GM21529 (cell line): ENCODE results near the gene CAPN7.
A peak's percentile ranks its signal among the peaks of the same experiment; 100 is the strongest.

Source experiments
- ATAC-seq: cut with Tn5 transposase; IDR thresholded peaks from one replicate; pipeline ENCODE4 v1.9.1; 2021; ENCODE audit not compliant: unreplicated experiment

Gene CAPN7

GRCh38 chr3:15272426-15273196, 66.6 kb downstream of the CAPN7 start:
- no peak for ATAC-seq

GRCh38 chr3:15273227-15273626, 67.2 kb downstream of the CAPN7 start:
- no peak for ATAC-seq

GRCh38 chr3:15276028-15276724, 70.1 kb downstream of the CAPN7 start:
- ATAC-seq, result no peak

GRCh38 chr3:15277861-15278500, 71.9 kb downstream of the CAPN7 start:
- ATAC-seq, result no peak

- ATAC-seq, result no peak
Measured at GRCh38 chr3:15279205-15279604, 73.2 kb downstream of the CAPN7 start.

GRCh38 chr3:15279671-15280402, 73.8 kb downstream of the CAPN7 start:
- no peak for ATAC-seq

GRCh38 chr3:15280853-15281532, 74.9 kb downstream of the CAPN7 start:
- ATAC-seq, result no peak

- ATAC-seq, result no peak
Measured at GRCh38 chr3:15281817-15282216, 75.8 kb downstream of the CAPN7 start.

- ATAC-seq, result no peak
Measured at GRCh38 chr3:15283702-15284101, 77.7 kb downstream of the CAPN7 start.

GRCh38 chr3:15284121-15284889, 78.3 kb downstream of the CAPN7 start:
- no peak for ATAC-seq

- ATAC-seq, result no peak
Measured at GRCh38 chr3:15286022-15286421, 80.0 kb downstream of the CAPN7 start.

- no peak for ATAC-seq
Measured at GRCh38 chr3:15287565-15288330, 81.7 kb downstream of the CAPN7 start.

- no peak for ATAC-seq
Measured at GRCh38 chr3:15288331-15289035, 82.4 kb downstream of the CAPN7 start.

- ATAC-seq, result no peak
Measured at GRCh38 chr3:15289661-15290060, 83.6 kb downstream of the CAPN7 start.

- no peak for ATAC-seq
Measured at GRCh38 chr3:15290736-15291135, 84.7 kb downstream of the CAPN7 start.

- peak; percentile 92 for ATAC-seq
Measured at GRCh38 chr3:15291589-15292541, 85.8 kb downstream of the CAPN7 start.

- ATAC-seq, result no peak
Measured at GRCh38 chr3:15292765-15293522, 86.9 kb downstream of the CAPN7 start.
